HG03159 (cell line): ENCODE data around the gene NBEA.

ENCODE experiments used
- ATAC-seq: cut with Tn5 transposase; IDR thresholded peaks from one replicate; pipeline ENCODE4 v1.9.1; 2021; ENCODE audit warnings: mild to moderate bottlenecking, moderate library complexity; ENCODE audit not compliant: unreplicated experiment

The NBEA gene

DNA sequence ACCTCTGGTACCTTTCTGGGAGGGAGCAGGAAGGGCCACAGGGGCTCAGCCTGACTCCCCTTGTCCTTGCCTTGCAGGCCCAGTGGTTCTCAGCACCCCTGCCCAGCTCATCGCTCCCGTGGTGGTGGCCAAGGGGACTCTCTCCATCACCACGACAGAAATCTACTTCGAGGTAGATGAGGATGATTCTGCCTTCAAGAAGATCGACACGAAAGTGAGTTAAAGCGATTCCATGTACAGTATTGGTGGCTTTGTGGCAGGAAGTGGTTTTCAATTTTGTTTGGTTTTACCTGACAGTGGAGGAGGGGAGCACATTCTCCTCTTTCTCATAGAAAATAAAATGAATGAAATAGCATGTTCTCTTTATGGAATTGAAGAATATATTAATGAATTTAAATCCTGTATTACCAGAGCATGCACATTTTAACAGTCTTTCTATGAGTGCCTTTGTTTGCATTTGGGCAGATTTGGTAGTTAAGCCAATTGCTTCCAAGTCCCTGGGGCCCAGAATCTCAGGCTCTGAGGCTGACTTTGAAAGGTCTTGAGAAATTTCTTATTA is 530.3 kb downstream of the NBEA start:
- no peak for ATAC-seq

DNA sequence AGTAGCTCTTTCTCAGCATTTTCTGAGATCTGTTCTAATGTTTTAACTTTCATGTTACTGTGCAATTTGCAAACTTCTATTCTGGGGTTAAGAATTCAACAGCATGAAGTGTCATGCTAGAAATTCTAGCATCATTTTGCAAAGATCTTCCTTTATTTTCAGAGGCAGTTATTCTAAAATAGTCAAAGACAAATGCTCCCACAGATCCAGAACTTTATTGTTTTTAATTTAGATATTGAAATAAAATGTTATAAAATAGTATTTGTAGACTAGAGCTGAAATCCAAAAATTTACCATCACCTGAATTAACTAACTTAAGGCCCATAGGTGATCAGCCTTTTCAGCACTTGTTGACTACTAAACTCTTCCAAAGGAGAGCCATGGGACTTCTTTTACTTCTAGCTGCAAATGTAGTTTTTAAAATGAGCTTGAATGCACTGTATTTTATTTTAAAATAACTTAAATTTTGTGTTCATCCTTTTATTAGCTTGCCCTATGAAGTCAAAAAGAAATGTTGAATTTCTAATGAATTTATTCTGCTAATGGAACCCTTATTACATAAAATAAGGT is 531.2 kb downstream of the NBEA start:
- no peak for ATAC-seq

DNA sequence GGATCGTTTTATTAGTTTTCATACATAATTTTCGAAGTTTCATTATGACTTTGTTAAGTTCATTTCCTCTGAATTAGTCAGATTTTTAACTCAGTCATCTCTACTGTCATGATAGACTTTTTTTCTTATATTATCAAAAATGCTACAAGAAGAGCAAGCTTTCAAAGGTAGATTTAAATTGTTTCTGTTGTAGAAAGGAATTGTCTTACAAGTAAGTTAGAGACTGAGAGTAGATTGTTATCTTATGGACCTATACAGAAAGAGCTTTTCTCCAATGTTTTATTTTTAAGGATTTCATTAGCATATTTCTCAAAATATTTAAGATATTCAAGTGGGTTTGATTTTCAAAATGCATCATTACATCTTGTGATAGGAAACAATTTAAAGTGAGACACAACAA is 531.7 kb downstream of the NBEA start:
- ATAC-seq, result no peak

GRCh38 chr13:35474496-35475211 is 532.6 kb downstream of the NBEA start:
- no peak for ATAC-seq

DNA sequence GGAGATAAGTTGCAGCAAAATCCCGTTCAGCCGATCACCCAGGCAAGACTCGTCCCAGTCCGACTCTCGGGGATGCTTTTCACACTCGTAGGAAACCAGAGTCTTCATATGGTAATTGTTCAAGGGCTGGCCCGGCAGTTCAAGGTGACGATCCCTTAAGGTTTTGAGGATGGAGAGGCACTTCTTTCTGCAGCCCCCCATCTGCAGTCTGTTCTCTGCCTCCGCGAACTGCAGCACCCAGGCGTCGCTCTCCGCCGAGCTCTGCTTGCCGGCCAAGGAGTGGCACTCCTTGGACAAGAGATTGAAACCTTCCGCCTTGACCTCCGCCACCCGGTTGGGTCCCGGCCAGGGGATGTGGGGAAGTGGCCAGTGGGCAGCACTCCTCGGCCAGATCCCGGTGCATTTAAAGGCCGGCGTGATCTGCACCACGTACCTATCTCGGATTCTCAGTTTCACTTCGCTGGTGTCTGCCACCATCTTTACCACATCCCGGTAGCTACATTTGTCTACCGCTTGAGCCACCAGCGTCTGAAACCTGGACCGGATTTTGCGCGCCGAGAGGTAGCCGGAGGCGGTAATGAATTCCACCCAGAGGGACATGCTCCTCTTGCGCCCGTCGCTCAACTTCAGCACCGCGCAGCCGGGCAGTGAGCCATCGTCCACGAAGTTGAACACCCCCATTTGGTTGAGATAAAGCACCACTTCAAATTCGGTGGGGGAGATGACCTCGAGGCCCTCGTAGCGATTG is 533.3 kb downstream of the NBEA start:
- ATAC-seq, result no peak

DNA sequence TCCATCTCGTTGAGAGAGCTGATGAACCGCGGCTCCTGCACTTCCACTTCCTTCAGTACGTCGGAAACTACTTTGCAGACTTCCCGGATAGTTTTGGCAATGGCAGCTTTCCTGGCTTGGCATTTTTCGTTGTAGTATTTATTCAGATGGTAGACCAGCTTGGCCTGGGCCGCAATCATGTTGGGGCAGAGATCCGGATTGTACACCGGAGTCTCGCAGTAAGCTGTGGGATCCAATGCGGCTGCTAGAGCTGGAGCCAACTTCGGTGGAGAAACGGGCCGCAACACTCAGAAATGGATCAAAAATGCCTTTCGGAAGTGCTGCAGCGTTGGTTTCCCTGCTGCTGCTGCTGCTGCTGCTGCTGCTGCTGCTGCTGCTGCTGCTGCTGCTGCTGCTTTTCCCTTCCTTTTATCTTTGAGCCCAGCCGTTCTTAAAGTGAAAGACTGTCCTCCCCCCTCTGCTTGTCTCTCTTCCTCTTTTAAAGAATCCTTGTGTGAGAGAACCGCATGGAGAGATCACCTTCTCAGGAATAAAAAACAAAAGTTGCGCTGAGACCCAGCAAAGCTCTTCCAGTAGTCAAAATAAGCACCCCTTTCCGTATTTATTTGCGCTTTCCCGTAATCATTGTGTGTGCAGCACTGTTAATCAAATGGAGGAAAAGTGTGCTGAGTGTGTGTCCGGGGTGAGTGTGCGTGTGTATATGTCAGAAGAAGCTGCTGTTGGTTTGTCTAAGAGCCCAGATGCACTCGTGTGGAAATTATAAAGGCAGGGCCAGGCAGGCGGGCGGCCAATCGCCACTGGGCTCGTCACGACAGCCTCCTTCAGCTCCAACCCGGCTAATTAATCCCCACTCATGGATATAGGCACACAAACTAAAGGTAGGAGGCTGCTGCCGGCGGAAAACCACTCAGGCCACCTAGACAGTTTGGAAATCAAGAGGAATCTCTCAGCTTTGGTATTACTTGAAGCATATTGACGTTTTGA is 534.2 kb downstream of the NBEA start, which contains the start of gene MAB21L1:
MAB21L1 (minus strand) TSS at position 730 of the 984 bp plus-strand sequence; CDS start at position 179, 551 bp downstream.
- no peak for ATAC-seq

DNA sequence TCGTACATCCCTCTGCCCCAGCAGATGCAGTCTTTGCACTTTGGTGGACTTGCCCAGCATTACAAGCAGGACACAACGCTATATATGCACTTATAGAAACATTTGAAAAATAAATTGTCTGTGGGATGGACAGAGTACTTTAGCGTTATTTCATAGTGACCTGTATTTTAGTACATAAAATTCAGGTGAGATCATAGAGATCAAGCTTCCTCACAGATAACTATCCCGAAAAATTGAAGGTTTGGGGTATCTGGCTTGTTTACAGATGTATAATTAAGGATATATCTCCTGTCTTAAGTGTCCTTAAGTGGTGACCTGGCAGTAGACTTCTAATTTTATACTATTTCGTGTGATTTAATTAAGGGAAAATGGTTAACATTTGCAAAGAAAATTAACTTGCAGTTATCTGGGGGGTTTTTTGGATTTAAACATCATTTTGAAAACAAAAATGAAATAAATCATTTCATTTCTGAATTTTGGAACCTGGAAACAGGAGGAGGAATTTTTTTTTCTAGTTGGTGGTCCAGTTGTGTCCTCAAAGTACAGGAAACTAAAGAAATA is 535.4 kb downstream of the NBEA start:
- ATAC-seq, result no peak

GRCh38 chr13:35478271-35479037 is 536.4 kb downstream of the NBEA start:
- ATAC-seq, result no peak

DNA sequence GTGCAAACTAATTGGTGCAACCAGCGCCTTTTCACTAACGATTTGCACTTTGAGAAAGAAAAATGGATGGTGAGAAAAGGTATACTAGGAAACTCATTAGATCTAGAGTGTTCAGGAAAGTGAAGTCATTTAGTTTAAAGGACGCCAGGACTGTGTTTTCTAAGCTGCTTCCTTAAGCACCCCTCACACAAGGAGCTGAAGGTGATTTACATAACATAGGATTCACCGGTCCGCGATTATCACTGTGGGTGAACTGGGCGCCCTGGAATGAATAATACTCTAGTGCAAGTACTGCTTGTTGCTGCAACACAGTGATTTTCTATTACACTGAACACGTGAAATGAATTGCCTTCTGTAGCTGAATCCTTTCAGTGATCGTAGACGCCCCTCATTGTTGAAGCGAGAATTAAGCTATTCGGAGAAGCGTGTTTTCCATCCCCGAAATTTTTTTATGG is 537.0 kb downstream of the NBEA start:
- ATAC-seq, result no peak

GRCh38 chr13:35479706-35480105 is 537.6 kb downstream of the NBEA start:
- no peak for ATAC-seq

DNA sequence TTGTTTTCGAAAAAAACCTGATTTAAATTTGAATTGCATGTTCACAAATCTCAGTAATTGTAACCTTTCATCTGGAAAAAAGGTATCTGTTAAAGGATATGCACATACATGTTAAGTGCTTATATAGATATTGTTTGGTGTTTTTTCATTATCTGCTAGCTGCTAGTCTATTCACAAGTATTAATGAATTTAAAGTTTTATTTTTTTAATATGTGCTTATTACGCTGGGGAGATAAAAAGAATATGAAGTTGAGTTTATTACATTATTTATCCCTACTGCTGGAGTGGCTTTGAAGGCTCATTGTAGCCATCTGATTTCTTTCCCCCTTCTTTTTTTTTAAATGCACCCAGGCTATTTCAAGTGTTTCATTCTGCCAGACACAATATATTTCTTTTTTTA is 538.3 kb downstream of the NBEA start:
- ATAC-seq, result no peak

DNA sequence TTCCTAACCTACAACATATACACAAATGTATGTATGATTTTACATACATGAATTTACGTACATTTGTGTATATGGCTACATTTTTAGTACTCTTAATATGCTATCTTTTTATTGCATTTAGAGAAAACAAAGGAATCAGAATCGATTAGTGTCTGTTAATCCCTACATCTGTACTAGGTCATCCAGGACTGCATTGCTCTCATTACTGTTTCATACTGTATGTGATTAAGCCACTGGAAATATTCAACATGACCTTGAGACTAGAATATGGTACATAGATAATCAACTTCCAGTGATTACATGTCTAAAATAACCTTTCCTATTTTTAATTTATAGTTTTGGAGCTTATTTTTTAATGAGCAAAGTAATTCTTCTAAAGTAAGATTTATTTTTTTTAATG is 539.7 kb downstream of the NBEA start:
- ATAC-seq, result no peak

GRCh38 chr13:35482527-35482926 is 540.5 kb downstream of the NBEA start:
- ATAC-seq, result no peak

DNA sequence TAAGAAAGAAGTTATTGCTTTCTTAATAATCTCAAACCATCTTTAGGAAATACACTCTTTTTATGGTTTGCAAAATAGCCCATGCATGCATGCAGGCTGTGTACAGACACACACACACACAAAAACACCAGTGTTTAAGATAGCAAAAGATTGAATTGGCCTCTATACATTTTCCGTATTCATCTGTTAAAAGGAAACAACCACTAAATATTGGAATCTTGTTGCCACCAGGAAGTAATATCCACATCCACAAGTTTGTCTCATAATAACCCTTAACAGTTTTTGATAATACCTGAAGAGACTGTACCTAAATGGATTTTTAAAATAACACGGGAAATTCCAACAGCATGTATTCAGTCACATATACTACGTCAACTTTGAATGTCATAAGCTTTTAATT is 541.7 kb downstream of the NBEA start:
- no peak for ATAC-seq

GRCh38 chr13:35484384-35484783 is 542.3 kb downstream of the NBEA start:
- ATAC-seq, result no peak

DNA sequence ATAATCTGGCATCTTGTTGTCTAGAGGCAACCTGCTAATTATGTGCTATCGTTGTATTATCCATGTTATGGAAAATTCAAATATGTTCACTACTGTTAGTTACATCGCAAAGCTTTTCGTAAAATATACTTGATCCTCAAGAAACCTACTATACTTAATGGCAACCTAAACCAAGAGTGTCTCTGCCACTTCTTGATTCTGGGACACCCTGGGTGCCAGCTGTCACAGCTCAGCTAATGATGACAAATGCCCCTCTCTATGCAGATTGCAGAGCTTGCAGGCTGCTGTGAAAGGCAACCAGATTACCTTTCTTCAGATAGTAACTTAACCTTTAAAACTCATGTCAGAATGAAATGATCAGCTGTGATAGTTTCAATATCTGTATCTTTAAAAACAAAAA is 543.4 kb downstream of the NBEA start:
- ATAC-seq, result no peak

GRCh38 chr13:35489050-35489449 is 547.0 kb downstream of the NBEA start:
- no peak for ATAC-seq

DNA sequence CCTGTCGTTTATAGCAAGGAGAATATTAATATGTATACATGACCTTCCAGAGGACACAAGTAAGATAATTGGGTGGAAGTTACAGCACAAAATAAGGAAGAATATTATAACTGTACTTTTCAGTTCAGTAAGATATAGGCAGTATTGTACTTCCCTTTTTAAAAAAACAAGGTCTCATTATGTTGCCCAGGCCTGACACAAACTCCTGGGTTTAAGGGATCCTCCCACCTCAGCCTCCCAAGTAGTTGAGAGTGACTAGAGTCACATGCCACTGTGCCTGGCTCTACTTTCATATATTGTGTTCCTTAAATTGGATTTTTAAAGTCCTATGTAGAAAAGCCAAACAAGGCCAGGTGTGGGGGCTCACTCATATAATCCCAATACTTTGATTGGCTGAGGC is 553.9 kb downstream of the NBEA start:
- no peak for ATAC-seq

DNA sequence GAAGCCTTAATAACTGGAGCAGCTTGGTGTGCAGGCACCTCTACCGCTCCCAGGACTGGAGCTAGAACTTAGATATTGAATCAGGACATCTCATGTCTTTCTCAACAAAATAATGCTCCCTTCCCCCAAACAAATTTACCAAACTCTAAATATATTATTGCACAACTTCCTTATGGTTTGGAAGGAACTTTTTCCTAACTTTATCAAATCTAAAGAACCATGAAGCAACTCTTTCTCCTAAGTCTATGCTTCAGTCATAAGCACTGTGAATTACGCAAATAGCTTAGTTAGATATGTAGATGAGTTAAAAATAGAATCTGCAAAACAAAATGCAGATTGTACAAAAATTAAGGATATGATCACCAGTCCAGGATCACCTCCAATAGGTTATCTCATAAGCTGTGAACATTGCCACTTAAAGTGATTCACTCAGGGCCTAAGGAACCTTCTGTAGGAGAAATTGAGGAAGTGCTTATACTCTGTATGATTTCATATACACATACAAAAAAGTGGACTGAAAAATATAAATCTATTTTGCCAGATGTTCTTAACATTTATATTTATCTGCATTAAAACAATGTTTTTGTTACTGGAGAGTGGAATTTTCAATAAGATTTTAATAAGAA is 554.8 kb downstream of the NBEA start:
- ATAC-seq, result no peak
